HG03520 (cell line): ENCODE data around the gene CCDC134.

Experiments used
- ATAC-seq: cut with Tn5 transposase; IDR thresholded peaks from one replicate; pipeline ENCODE4 v1.9.1; 2021; ENCODE audit warnings: mild to moderate bottlenecking, moderate library complexity; ENCODE audit not compliant: unreplicated experiment

Gene CCDC134

GRCh38 chr22:41782751-41783150 lies 17.7 kb upstream of the CCDC134 start:
- no peak for ATAC-seq

GRCh38 chr22:41787331-41787730 lies 13.1 kb upstream of the CCDC134 start:
- no peak for ATAC-seq

GRCh38 chr22:41793871-41794270 lies 6.6 kb upstream of the CCDC134 start:
- ATAC-seq: no peak

GRCh38 chr22:41798736-41799135 lies 1.7 kb upstream of the CCDC134 start:
- ATAC-seq: no peak

- ATAC-seq: peak; percentile 24
These were observed 762 bp upstream of the CCDC134 start for GRCh38 chr22:41799486-41800347.

- no peak for ATAC-seq
These were observed 804 bp downstream of the CCDC134 start for GRCh38 chr22:41801147-41801819.

GRCh38 chr22:41801886-41802285 lies 1.4 kb downstream of the CCDC134 start:
- ATAC-seq: no peak

- ATAC-seq: no peak
These were observed 5.2 kb downstream of the CCDC134 start for GRCh38 chr22:41805639-41806038.

GRCh38 chr22:41808400-41808799 lies 7.9 kb downstream of the CCDC134 start:
- ATAC-seq: no peak

- no peak for ATAC-seq
These were observed 9.5 kb downstream of the CCDC134 start for GRCh38 chr22:41810022-41810421.

- ATAC-seq: no peak
These were observed 12.5 kb downstream of the CCDC134 start for GRCh38 chr22:41812805-41813545.

- ATAC-seq: no peak
These were observed 13.4 kb downstream of the CCDC134 start for GRCh38 chr22:41813726-41814410.

GRCh38 chr22:41815716-41816115 lies 15.2 kb downstream of the CCDC134 start:
- no peak for ATAC-seq

GRCh38 chr22:41816241-41816640 lies 15.8 kb downstream of the CCDC134 start:
- no peak for ATAC-seq

GRCh38 chr22:41816871-41817270 lies 16.4 kb downstream of the CCDC134 start:
- ATAC-seq: no peak

- ATAC-seq: no peak
These were observed 17.5 kb downstream of the CCDC134 start for GRCh38 chr22:41818011-41818410.

GRCh38 chr22:41818596-41818995 lies 18.1 kb downstream of the CCDC134 start:
- no peak for ATAC-seq

- ATAC-seq: no peak
These were observed 18.8 kb downstream of the CCDC134 start for GRCh38 chr22:41819257-41819656.

- no peak for ATAC-seq
These were observed 20.0 kb downstream of the CCDC134 start for GRCh38 chr22:41820447-41820846.

- no peak for ATAC-seq
These were observed 21.2 kb downstream of the CCDC134 start for GRCh38 chr22:41821471-41822316.
